Measurements from ENCODE around the gene RNF130.
"Not testable (repeated sequence)": the region's sequence is repeated elsewhere in the genome, so short reads cannot be mapped to it uniquely, and the experiment has no call there.

RNF130 gene

GRCh38 chr5:180103487-180104167 is 32.1 kb upstream of the RNF130 start:
- no peak for DNase-seq (ENCODE audit: low read depth)

GRCh38 chr5:180102636-180103035 is 31.1 kb upstream of the RNF130 start:
- no peak for DNase-seq (ENCODE audit: low read depth)

GRCh38 chr5:180101451-180102105 is 30.0 kb upstream of the RNF130 start:
- DNase-seq (ENCODE audit: low read depth), result no peak

- no peak for DNase-seq (ENCODE audit: low read depth)
These were observed 29.3 kb upstream of the RNF130 start for GRCh38 chr5:180100621-180101450.

GRCh38 chr5:180099733-180100611 is 28.4 kb upstream of the RNF130 start:
- DNase-seq (ENCODE audit: low read depth), result no peak

- no peak for DNase-seq (ENCODE audit: low read depth)
These were observed 27.6 kb upstream of the RNF130 start for GRCh38 chr5:180098991-180099732.

GRCh38 chr5:180098526-180098925 is 27.0 kb upstream of the RNF130 start:
- DNase-seq (ENCODE audit: low read depth), result no peak

- DNase-seq (ENCODE audit: low read depth), result no peak
These were observed 26.4 kb upstream of the RNF130 start for GRCh38 chr5:180097926-180098325.

- DNase-seq (ENCODE audit: low read depth), result no peak
These were observed 25.8 kb upstream of the RNF130 start for GRCh38 chr5:180097163-180097894.

GRCh38 chr5:180096616-180097015 is 25.1 kb upstream of the RNF130 start:
- no peak for DNase-seq (ENCODE audit: low read depth)

- no peak for DNase-seq (ENCODE audit: low read depth)
These were observed 24.0 kb upstream of the RNF130 start for GRCh38 chr5:180095545-180095944.

- DNase-seq (ENCODE audit: low read depth), result no peak
These were observed 22.3 kb upstream of the RNF130 start for GRCh38 chr5:180093651-180094382.

- DNase-seq (ENCODE audit: low read depth), result no peak
These were observed 21.7 kb upstream of the RNF130 start for GRCh38 chr5:180093241-180093640.

GRCh38 chr5:180090769-180091546 is 19.4 kb upstream of the RNF130 start:
- DNase-seq (ENCODE audit: low read depth), result no peak

GRCh38 chr5:180090098-180090768 is 18.7 kb upstream of the RNF130 start:
- no peak for DNase-seq (ENCODE audit: low read depth)

GRCh38 chr5:180089628-180090027 is 18.1 kb upstream of the RNF130 start:
- DNase-seq (ENCODE audit: low read depth), result not testable (repeated sequence)

- DNase-seq (ENCODE audit: low read depth), result no peak
These were observed 17.0 kb upstream of the RNF130 start for GRCh38 chr5:180088561-180088960.

GRCh38 chr5:180086816-180087399 is 15.3 kb upstream of the RNF130 start:
- no peak for DNase-seq (ENCODE audit: low read depth)

Data from GM04503 (cell line).